Measurements from ENCODE around the gene PRR30.
"Not testable (repeated sequence)": the region's sequence is repeated elsewhere in the genome, so short reads cannot be mapped to it uniquely, and the experiment has no call there.

The PRR30 gene

GRCh38 chr2:27130396-27130795, 8.8 kb downstream of the PRR30 start:
- Histone ChIP-seq H3K36me3 (ENCODE audit: control insufficient read depth, insufficient read depth, low read length) (peaks cover 12% of the 10 kb centered on the region), H3K4me1 (ENCODE audit: control insufficient read depth, insufficient read depth, low read length) (peaks cover 6% of the 10 kb centered on the region), H3K9me3 (ENCODE audit: control insufficient read depth, low read length) (no peaks in the 10 kb centered on the region), H3K27me3 (ENCODE audit: control insufficient read depth, insufficient read depth, low read length, poor library complexity, severe bottlenecking) (no peaks in the 10 kb centered on the region), H3K4me3 (ENCODE audit: insufficient read depth, low read depth, low read length) (no peak overlapping the region), H3K27ac (ENCODE audit: insufficient read depth, low read depth, low read length, poor library complexity, severe bottlenecking) (no peak overlapping the region)
- WGBS, 2 experiments = 93 to 95% methylated on average over 10 of the region's 10 CpGs

GRCh38 chr2:27128668-27129571, 10.3 kb downstream of the PRR30 start:
- 91 to 95% methylated on average over 9 to 11 of the region's 11 CpGs for WGBS, 2 experiments

GRCh38 chr2:27127883-27128667, 11.1 kb downstream of the PRR30 start:
- Histone ChIP-seq H3K27ac (ENCODE audit: insufficient read depth, low read depth, low read length, poor library complexity, severe bottlenecking) (no peak overlapping the region), H3K4me3 (ENCODE audit: insufficient read depth, low read depth, low read length) (no peak overlapping the region), H3K9me3 (ENCODE audit: control insufficient read depth, low read length) (no peaks in the 10 kb centered on the region), H3K27me3 (ENCODE audit: control insufficient read depth, insufficient read depth, low read length, poor library complexity, severe bottlenecking) (peaks cover 16% of the 10 kb centered on the region), H3K4me1 (ENCODE audit: control insufficient read depth, insufficient read depth, low read length) (peaks cover 6% of the 10 kb centered on the region), H3K36me3 (ENCODE audit: control insufficient read depth, insufficient read depth, low read length) (peaks cover 12% of the 10 kb centered on the region)
- 88 to 91% methylated on average over 9 of the region's 9 CpGs for WGBS, 2 experiments

More at GRCh38 chr2:27128668-27129571, 10.3 kb downstream of the PRR30 start:
- no peak overlapping the region for H3K4me3 ChIP-seq (ENCODE audit: insufficient read depth, low read depth, low read length)
- peaks cover 10% of the 10 kb centered on the region for H3K27me3 ChIP-seq (ENCODE audit: control insufficient read depth, insufficient read depth, low read length, poor library complexity, severe bottlenecking)
- peaks cover 7% of the 10 kb centered on the region for H3K4me1 ChIP-seq (ENCODE audit: control insufficient read depth, insufficient read depth, low read length)
- no peaks in the 10 kb centered on the region for H3K9me3 ChIP-seq (ENCODE audit: control insufficient read depth, low read length)
- H3K27ac ChIP-seq (ENCODE audit: insufficient read depth, low read depth, low read length, poor library complexity, severe bottlenecking) = no peak overlapping the region
- H3K36me3 ChIP-seq (ENCODE audit: control insufficient read depth, insufficient read depth, low read length) = peaks cover 12% of the 10 kb centered on the region

GRCh38 chr2:27126252-27126710, 12.9 kb downstream of the PRR30 start:
- peaks cover 34% of the 10 kb centered on the region for H3K27me3 ChIP-seq (ENCODE audit: control insufficient read depth, insufficient read depth, low read length, poor library complexity, severe bottlenecking)
- H3K9me3 ChIP-seq (ENCODE audit: control insufficient read depth, low read length) = no peaks in the 10 kb centered on the region
- H3K27ac ChIP-seq (ENCODE audit: insufficient read depth, low read depth, low read length, poor library complexity, severe bottlenecking) = no peak overlapping the region
- peaks cover 8% of the 10 kb centered on the region for H3K4me1 ChIP-seq (ENCODE audit: control insufficient read depth, insufficient read depth, low read length)
- 68 to 69% methylated on average over 5 of the region's 5 CpGs for WGBS, 2 experiments
- no peak overlapping the region for H3K4me3 ChIP-seq (ENCODE audit: insufficient read depth, low read depth, low read length)
- no peaks in the 10 kb centered on the region for H3K36me3 ChIP-seq (ENCODE audit: control insufficient read depth, insufficient read depth, low read length)

- no peak overlapping the region for H3K27ac ChIP-seq (ENCODE audit: insufficient read depth, low read depth, low read length, poor library complexity, severe bottlenecking)
- H3K27me3 ChIP-seq (ENCODE audit: control insufficient read depth, insufficient read depth, low read length, poor library complexity, severe bottlenecking) = peaks cover 46% of the 10 kb centered on the region
- H3K4me3 ChIP-seq (ENCODE audit: insufficient read depth, low read depth, low read length) = no peak overlapping the region
- no peaks in the 10 kb centered on the region for H3K9me3 ChIP-seq (ENCODE audit: control insufficient read depth, low read length)
- H3K4me1 ChIP-seq (ENCODE audit: control insufficient read depth, insufficient read depth, low read length) = peaks cover 8% of the 10 kb centered on the region
- WGBS, 2 experiments = 86 to 90% methylated on average over 3 of the region's 3 CpGs
- no peaks in the 10 kb centered on the region for H3K36me3 ChIP-seq (ENCODE audit: control insufficient read depth, insufficient read depth, low read length)
Measured at GRCh38 chr2:27125104-27125503, 14.1 kb downstream of the PRR30 start.

GRCh38 chr2:27123302-27124150, 15.7 kb downstream of the PRR30 start, which contains the start of gene ABHD1:
ABHD1 (plus strand) TSS chr2:27123815; CDS start chr2:27123949, 134 bp downstream.
- H3K27me3 ChIP-seq (ENCODE audit: control insufficient read depth, insufficient read depth, low read length, poor library complexity, severe bottlenecking) = peaks cover 62% of the 10 kb centered on the region
- peak within 1 kb of the TSS; percentile 29 for H3K4me3 ChIP-seq (ENCODE audit: insufficient read depth, low read depth, low read length)
- H3K36me3 ChIP-seq (ENCODE audit: control insufficient read depth, insufficient read depth, low read length) = no peaks in the 10 kb centered on the region
- H3K4me1 ChIP-seq (ENCODE audit: control insufficient read depth, insufficient read depth, low read length) = peaks cover 8% of the 10 kb centered on the region
- no peaks in the 10 kb centered on the region for H3K9me3 ChIP-seq (ENCODE audit: control insufficient read depth, low read length)
- WGBS, 2 experiments = 11 to 12% methylated on average over 47 of the region's 47 CpGs
- no peak within 1 kb of the TSS for H3K27ac ChIP-seq (ENCODE audit: insufficient read depth, low read depth, low read length, poor library complexity, severe bottlenecking)

- Histone ChIP-seq H3K27ac (ENCODE audit: insufficient read depth, low read depth, low read length, poor library complexity, severe bottlenecking) (no peak overlapping the region), H3K27me3 (ENCODE audit: control insufficient read depth, insufficient read depth, low read length, poor library complexity, severe bottlenecking) (peaks cover 69% of the 10 kb centered on the region), H3K9me3 (ENCODE audit: control insufficient read depth, low read length) (no peaks in the 10 kb centered on the region), H3K36me3 (ENCODE audit: control insufficient read depth, insufficient read depth, low read length) (no peaks in the 10 kb centered on the region), H3K4me1 (ENCODE audit: control insufficient read depth, insufficient read depth, low read length) (peaks cover 14% of the 10 kb centered on the region), H3K4me3 (ENCODE audit: insufficient read depth, low read depth, low read length) (no peak overlapping the region)
- 88 to 90% methylated on average over 7 of the region's 7 CpGs for WGBS, 2 experiments
Measured at GRCh38 chr2:27122791-27123190, 16.4 kb downstream of the PRR30 start.

- Histone ChIP-seq H3K9me3 (ENCODE audit: control insufficient read depth, low read length) (no peaks in the 10 kb centered on the region), H3K27me3 (ENCODE audit: control insufficient read depth, insufficient read depth, low read length, poor library complexity, severe bottlenecking) (peaks cover 78% of the 10 kb centered on the region), H3K4me3 (ENCODE audit: insufficient read depth, low read depth, low read length) (no peak overlapping the region), H3K4me1 (ENCODE audit: control insufficient read depth, insufficient read depth, low read length) (peaks cover 15% of the 10 kb centered on the region), H3K27ac (ENCODE audit: insufficient read depth, low read depth, low read length, poor library complexity, severe bottlenecking) (no peak overlapping the region), H3K36me3 (ENCODE audit: control insufficient read depth, insufficient read depth, low read length) (no peaks in the 10 kb centered on the region)
- WGBS, 2 experiments = 72 to 76% methylated on average over 2 of the region's 2 CpGs
Measured at GRCh38 chr2:27121906-27122305, 17.3 kb downstream of the PRR30 start.

GRCh38 chr2:27119330-27119670, 19.9 kb downstream of the PRR30 start:
- peak overlapping the region; percentile 34 for H3K4me3 ChIP-seq (ENCODE audit: insufficient read depth, low read depth, low read length)
- H3K27me3 ChIP-seq (ENCODE audit: control insufficient read depth, insufficient read depth, low read length, poor library complexity, severe bottlenecking) = peaks cover 73% of the 10 kb centered on the region
- H3K36me3 ChIP-seq (ENCODE audit: control insufficient read depth, insufficient read depth, low read length); H3K27ac ChIP-seq (ENCODE audit: insufficient read depth, low read depth, low read length, poor library complexity, severe bottlenecking); H3K9me3 ChIP-seq (ENCODE audit: control insufficient read depth, low read length): not testable (repeated sequence)
- peaks cover 15% of the 10 kb centered on the region for H3K4me1 ChIP-seq (ENCODE audit: control insufficient read depth, insufficient read depth, low read length)
- 83 to 88% methylated on average over 8 of the region's 8 CpGs for WGBS, 2 experiments
